Ascending aorta (tissue), 2 donors: Measurements from ENCODE around the gene CCDC71L. TPM values are rescaled to one million over a fixed set of nuclear protein-coding genes. Genes with fewer than 3 reads are reported as not detected.

ENCODE experiments used
- DNase-seq, 2 donors: peaks; one replicate each; pipeline ENCODE4 v3.0.0-alpha.2; 2019; ENCODE audit warnings: low spot score in 2 of 2
- H3K27ac ChIP-seq, 2 donors: fragments of 200-600 bp; sonication (generic); one replicate each; pipeline ENCODE4 v1.5.1; 2016 to 2017; ENCODE audit warnings: mild to moderate bottlenecking in 1 of 2
- H3K27me3 ChIP-seq: fragments of 200-600 bp; sonication (generic); one replicate; pipeline ENCODE4 v1.5.1; 2017
- H3K36me3 ChIP-seq, 2 donors: fragments of 200-600 bp; sonication (generic); one replicate each; pipeline ENCODE4 v1.5.1; 2016
- H3K4me1 ChIP-seq, 2 donors: fragments of 200-600 bp; sonication (generic); one replicate each; pipeline ENCODE4 v1.5.1; 2016 to 2017; ENCODE audit warnings: mild to moderate bottlenecking in 1 of 2
- H3K4me3 ChIP-seq, 2 donors: fragments of 200-600 bp; sonication (generic); one replicate each; pipeline ENCODE4 v1.5.1; 2016 to 2017; ENCODE audit warnings: mild to moderate bottlenecking in 1 of 2
- H3K9me3 ChIP-seq, 2 donors: fragments of 200-600 bp; sonication (generic); one replicate each; pipeline ENCODE4 v1.5.1; 2016
- intact Hi-C: fragments of 100-400 bp; cut with DNase I; formaldehyde crosslinking; loops from one replicate; pipeline ENCODE4 v1.15.1; 2023
- total RNA-seq: library from RNA; depleted of rRNA; stranded (reverse); fragments of >200 nt; gene quantifications from one replicate; pipeline ENCODE4 v1.1.0, GENCODE V29; 2016
- TF ChIP-seq, protein P1 (sequence below), 3 experiments: fragments of 200-600 bp in 2 of 3; fragments of 450-650 bp in 1 of 3; sonication (generic) in 2 of 3; IDR thresholded peaks; one replicate each; pipeline ENCODE4 v1.5.1; 2016 to 2019; ENCODE audit warnings: antibody characterized with exemption in 3 of 3, mild to moderate bottlenecking in 1 of 3, moderate library complexity in 1 of 3

The CCDC71L gene
- total RNA-seq, 1 donor from 2014 or later: 46.6 TPM

DNA sequence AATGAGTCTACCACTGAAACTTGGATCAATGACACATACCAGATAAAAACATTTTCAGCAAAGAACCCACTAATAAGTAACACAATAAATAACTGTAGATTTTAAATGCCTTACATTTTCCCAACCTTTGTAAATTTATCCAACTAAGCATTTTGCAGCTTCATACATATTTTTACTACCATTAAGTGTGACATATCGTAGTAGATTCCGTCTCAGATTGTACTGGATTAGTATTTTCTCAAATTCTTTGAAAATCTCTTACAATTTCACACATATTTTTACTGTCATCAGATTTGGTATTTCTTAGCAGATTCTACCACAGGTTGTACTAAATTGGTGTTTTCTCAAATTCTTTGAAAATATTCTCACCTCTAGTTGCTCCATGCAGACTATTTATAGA lies 26.0 kb downstream of the CCDC71L start:
- TF ChIP-seq, protein P1, sequence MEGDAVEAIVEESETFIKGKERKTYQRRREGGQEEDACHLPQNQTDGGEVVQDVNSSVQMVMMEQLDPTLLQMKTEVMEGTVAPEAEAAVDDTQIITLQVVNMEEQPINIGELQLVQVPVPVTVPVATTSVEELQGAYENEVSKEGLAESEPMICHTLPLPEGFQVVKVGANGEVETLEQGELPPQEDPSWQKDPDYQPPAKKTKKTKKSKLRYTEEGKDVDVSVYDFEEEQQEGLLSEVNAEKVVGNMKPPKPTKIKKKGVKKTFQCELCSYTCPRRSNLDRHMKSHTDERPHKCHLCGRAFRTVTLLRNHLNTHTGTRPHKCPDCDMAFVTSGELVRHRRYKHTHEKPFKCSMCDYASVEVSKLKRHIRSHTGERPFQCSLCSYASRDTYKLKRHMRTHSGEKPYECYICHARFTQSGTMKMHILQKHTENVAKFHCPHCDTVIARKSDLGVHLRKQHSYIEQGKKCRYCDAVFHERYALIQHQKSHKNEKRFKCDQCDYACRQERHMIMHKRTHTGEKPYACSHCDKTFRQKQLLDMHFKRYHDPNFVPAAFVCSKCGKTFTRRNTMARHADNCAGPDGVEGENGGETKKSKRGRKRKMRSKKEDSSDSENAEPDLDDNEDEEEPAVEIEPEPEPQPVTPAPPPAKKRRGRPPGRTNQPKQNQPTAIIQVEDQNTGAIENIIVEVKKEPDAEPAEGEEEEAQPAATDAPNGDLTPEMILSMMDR (IDR thresholded peaks at IDR 0.05): no peak
- Histone ChIP-seq H3K9me3 (no peaks in the 10 kb centered on the region), H3K27ac (no peak overlapping the region), H3K36me3 (no peaks in the 10 kb centered on the region), H3K4me1 (no peaks in the 10 kb centered on the region), H3K27me3 (no peaks in the 10 kb centered on the region), H3K4me3 (no peak overlapping the region)
- no peak for DNase-seq
- intact Hi-C loops: loop anchor here (5.0 kb wide), 1 partner anchor 52 kb away; no protein-coding TSS in a partner anchor

DNA sequence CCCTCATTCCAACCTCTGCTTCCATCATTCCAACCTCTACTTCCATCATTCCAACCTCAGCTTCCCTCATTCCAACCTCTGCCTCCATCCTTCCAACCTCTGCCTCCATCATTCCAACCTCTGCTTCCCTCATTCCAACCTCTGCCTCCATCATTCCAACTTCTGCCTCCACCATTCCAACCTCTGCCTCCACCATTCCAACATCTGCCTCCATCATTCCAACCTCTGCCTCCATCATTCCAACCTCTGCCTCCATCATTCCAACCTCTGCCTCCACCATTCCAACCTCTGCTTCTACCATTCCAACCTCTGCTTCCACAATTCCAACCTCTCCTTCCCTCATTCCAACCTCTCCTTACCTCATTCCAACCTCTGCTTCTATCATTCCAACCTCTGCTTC lies 30.3 kb downstream of the CCDC71L start:
- H3K4me3 ChIP-seq: no peak overlapping the region
- no peaks in the 10 kb centered on the region for H3K9me3 ChIP-seq
- no peak for DNase-seq
- no peaks in the 10 kb centered on the region for H3K4me1 ChIP-seq
- no peaks in the 10 kb centered on the region for H3K36me3 ChIP-seq
- H3K27ac ChIP-seq: no peak overlapping the region
- TF ChIP-seq, protein P1 (IDR thresholded peaks at IDR 0.05): no peak
- H3K27me3 ChIP-seq: no peaks in the 10 kb centered on the region
- intact Hi-C loops: no loop called here

DNA sequence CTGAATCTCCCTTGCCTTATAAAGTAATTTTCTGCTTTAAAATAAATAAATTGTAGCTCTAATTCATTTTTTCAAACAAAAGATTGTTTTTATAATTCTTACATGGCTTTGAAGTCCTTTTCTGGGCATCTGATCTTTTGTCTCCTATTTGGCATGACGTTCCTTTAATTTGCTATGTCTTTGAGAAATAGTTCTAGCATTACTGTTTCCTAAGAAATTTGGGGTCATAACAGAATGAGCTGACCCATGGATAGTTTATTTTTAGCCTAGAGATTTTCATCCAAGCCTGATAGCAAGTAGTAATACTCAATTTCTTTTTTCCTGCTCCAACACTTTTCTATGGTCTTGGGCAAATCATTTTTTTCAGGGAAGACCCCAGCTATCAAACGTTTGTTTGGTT lies 31.4 kb downstream of the CCDC71L start:
- Histone ChIP-seq H3K36me3 (no peaks in the 10 kb centered on the region), H3K4me1 (no peaks in the 10 kb centered on the region), H3K27me3 (no peaks in the 10 kb centered on the region), H3K9me3 (no peaks in the 10 kb centered on the region), H3K27ac (no peak overlapping the region), H3K4me3 (no peak overlapping the region)
- intact Hi-C loops: no loop called here
- DNase-seq: no peak
- TF ChIP-seq, protein P1 (IDR thresholded peaks at IDR 0.05): no peak

DNA sequence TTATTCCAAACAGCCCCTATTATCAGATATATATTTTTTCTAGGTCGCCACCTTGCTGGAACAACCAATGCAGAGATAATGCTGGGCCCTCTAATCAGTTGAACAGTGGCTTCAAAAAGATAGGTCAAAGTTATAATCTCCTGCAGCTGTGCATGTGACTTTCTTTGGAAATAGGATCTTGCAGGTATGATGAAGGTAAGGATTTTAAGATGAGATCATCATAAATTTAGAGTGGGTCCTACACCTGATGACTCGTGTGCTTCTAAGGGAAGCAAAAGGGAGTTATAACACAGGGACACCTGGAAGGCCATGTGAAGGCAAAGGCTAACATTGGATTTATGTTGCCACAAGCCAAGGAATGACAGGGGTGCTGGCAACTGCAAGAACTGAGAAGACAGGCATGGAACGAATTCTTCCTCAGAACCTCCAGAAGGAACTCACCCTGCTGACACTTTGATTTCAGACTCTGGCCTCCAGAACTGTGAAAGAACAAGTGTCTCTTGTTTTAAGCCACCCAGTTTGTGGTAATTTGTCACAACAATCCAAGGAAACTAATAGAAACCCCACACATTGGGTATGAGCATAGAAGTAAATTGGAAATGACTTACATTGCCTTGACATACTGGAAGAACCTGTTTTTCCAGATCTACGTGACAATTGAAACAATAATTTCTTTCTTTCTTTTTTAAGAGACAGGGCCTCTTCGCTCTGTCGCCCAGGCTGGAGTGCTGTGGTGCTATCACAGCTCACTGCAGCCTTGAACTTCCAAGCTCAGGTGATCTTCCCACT lies 34.4 kb downstream of the CCDC71L start:
- intact Hi-C loops: no loop called here

DNA sequence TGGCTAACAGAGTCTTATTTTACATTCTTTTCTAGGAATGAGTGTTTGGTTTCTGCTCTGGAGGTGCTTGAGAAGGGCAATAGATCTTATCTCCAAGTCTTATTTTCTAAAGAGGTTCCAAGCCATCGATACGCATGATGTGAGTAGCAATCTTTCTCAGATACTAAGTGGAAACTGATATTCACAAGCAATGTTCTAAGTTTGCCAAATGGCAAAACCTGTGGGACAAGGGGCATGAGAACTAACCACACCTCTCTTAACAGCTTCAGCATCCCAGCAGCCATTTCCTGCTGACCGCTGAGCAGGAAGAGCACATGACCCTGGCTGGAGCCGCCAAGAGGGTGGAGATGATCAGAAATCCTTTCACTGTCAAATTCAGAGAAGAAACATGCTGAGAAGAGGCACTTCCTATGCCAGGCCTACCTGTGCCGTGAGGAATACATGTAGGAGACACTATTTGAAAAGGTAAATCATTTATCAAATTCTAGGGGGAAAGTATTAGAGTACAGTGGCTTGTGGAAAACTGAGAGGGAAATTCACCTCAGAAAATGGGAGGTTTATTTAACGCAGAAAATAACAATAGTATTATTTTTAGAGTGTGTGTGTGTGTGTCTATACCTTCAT lies 35.2 kb downstream of the CCDC71L start:
- Histone ChIP-seq H3K27ac (no peak overlapping the region), H3K4me3 (no peak overlapping the region), H3K36me3 (no peaks in the 10 kb centered on the region), H3K9me3 (peaks cover 0 to 7% of the 10 kb centered on the region in 2 donors), H3K27me3 (no peaks in the 10 kb centered on the region), H3K4me1 (no peaks in the 10 kb centered on the region)
- no peak for DNase-seq
- TF ChIP-seq, protein P1 (IDR thresholded peaks at IDR 0.05): no peak
- intact Hi-C loops: no loop called here

More for the DNA sequence above, 34.4 kb downstream of the CCDC71L start:
- H3K36me3 ChIP-seq: no peaks in the 10 kb centered on the region
- TF ChIP-seq, protein P1 (IDR thresholded peaks at IDR 0.05): no peak
- H3K27ac ChIP-seq: no peak overlapping the region
- H3K27me3 ChIP-seq: no peaks in the 10 kb centered on the region
- H3K4me3 ChIP-seq: no peak overlapping the region
- no peaks in the 10 kb centered on the region for H3K4me1 ChIP-seq
- H3K9me3 ChIP-seq: peaks cover 0 to 5% of the 10 kb centered on the region in 2 donors
- DNase-seq: no peak
